Measurements from ENCODE around the gene B4GALT6.

B4GALT6 gene

DNA sequence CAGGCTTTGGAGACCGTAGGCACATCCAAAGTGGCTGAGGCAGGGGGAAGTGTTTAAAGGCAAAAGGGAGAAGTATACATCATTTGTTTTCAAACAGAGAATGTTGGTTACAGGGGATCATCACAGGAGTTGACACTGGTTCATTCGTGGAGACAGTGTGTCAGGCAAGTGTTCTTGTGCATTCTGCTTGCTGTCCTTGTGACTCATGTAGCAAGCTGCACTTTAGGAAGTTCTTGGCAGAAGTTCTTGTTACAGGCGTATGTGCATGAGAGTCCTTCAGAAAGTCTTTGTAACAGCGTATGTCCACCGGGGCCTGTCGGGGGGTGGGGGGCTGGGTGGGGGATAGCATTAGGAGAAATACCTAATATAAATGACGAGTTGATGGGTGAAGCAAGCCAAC lies 36.5 kb upstream of the B4GALT6 start:
- H3K4me3 ChIP-seq (replicated peaks; ENCODE audit: low read depth, low read length), result no peak overlapping the region
- TF ChIP-seq, protein P1, sequence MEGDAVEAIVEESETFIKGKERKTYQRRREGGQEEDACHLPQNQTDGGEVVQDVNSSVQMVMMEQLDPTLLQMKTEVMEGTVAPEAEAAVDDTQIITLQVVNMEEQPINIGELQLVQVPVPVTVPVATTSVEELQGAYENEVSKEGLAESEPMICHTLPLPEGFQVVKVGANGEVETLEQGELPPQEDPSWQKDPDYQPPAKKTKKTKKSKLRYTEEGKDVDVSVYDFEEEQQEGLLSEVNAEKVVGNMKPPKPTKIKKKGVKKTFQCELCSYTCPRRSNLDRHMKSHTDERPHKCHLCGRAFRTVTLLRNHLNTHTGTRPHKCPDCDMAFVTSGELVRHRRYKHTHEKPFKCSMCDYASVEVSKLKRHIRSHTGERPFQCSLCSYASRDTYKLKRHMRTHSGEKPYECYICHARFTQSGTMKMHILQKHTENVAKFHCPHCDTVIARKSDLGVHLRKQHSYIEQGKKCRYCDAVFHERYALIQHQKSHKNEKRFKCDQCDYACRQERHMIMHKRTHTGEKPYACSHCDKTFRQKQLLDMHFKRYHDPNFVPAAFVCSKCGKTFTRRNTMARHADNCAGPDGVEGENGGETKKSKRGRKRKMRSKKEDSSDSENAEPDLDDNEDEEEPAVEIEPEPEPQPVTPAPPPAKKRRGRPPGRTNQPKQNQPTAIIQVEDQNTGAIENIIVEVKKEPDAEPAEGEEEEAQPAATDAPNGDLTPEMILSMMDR (IDR thresholded peaks at IDR 0.05; ENCODE audit: low read length, missing control alignments), result no peak
- DNase-seq (ENCODE audit: low read depth), result peak; percentile 35

DNA sequence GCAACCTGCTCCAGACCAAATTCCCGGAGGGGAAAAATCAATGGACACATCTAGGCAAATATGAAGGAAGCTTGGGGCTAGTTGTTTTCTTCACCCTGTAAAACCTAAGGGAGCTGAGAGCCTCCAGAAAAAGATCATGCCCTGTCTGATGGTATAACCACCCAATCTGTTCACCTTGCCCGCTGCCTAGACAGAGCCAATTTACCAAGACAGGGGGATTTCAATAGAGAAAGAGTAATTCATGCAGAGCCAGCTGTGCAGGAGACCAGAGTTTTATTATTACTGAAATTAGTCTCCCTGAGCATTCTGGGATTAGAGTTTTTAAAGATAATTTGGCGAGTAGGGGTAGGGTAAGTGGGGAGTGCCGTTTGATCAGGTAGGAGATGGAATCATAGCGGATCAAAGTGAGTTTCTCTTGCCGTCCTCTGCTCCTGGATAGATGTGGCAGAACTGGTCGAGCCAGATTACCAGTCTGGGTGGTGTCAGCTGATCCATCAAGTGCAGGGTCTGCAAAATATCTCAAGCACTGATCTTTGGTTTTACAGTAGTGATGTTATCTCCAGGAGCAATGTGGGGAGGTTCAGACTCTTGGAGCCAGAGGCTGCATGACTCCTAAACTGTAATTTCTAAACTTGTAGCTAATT lies 35.1 kb upstream of the B4GALT6 start:
- no peak for DNase-seq (ENCODE audit: low read depth)
- no peak overlapping the region for H3K4me3 ChIP-seq (replicated peaks; ENCODE audit: low read depth, low read length)

DNA sequence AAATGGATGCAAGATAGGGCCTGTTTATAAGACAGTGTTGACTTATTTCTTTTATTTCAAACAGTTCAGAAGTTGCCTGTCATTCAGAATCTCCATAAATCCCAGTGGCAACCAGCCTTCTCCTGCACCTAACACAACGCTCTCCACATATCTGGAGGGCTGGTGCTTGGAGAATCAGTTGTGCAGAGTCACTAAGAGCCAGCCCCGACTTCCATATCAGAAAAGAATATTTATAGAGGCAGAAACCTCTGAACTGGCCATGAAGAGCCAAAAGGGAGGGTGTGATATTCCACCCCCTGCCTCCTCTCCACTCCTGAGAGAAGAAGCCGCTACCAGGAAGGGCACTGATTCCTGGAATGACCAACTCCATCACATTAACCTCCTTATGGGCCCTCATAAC lies 34.0 kb upstream of the B4GALT6 start:
- TF ChIP-seq, protein P1 (IDR thresholded peaks at IDR 0.05; ENCODE audit: low read length, missing control alignments), result no peak
- no peak for DNase-seq (ENCODE audit: low read depth)
- H3K4me3 ChIP-seq (replicated peaks; ENCODE audit: low read depth, low read length), result no peak overlapping the region

More for the DNA sequence above, 35.1 kb upstream of the B4GALT6 start:
- TF ChIP-seq, protein P1 (IDR thresholded peaks at IDR 0.05; ENCODE audit: low read length, missing control alignments), result no peak

DNA sequence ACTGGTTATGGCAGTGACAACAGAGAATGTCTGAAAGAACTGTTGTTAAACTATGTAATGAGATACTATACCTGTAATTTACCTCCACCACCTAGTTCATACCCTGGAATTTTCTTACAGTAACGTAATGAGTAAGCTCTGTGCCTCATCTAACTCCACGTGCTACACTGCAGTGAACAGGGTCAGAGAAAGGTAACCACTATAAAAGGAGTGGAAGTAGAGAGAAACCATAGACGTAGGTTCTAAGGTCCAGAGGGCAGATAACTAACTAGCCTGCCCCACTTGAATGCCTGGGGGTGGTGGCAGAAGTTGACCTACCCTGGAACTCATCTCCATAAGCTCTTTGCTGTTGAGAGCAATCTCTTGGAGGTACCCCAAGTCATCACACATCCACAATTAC lies 32.0 kb upstream of the B4GALT6 start:
- DNase-seq (ENCODE audit: low read depth), result no peak
- TF ChIP-seq, protein P1 (IDR thresholded peaks at IDR 0.05; ENCODE audit: low read length, missing control alignments), result no peak
- H3K4me3 ChIP-seq (replicated peaks; ENCODE audit: low read depth, low read length), result no peak overlapping the region

DNA sequence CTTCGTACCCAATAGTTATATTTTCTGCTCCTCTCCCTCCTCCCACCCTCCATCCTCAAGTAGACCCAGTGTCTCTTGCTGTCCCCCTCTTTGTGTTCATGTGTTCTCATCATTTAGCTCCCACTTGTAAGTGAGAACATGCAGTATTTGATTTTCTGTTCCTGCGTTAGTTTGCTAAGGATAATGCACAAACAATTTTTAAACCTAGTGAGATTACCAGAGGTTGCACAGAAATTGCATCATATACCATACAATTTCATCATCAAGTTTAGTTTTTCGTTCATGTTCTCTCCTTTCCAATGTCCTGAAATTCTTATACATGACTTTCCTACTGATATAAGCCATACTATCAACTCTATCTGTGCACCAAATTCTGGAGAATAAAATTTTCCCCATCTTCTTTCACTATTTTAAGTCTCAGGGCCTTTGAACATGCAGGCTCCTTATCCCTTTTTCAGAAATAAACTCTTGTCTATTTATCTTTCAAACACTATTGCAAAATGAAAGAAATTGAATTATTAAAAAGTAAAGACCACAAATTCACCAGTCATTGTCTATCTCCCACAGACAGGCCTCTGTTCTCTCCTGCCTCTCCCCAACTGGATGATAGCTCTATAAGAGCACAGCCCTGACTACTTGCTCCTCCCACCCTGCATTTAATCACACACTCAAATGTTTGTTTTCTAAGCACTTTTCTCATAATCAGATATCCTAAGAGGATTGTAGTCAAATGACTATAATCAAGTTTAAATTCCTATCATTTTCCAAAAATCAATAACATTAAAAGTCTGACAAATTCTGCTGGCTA lies 27.2 kb upstream of the B4GALT6 start:
- no peak for DNase-seq (ENCODE audit: low read depth)
- H3K4me3 ChIP-seq (replicated peaks; ENCODE audit: low read depth, low read length), result no peak overlapping the region
- TF ChIP-seq, protein P1 (IDR thresholded peaks at IDR 0.05; ENCODE audit: low read length, missing control alignments), result no peak

DNA sequence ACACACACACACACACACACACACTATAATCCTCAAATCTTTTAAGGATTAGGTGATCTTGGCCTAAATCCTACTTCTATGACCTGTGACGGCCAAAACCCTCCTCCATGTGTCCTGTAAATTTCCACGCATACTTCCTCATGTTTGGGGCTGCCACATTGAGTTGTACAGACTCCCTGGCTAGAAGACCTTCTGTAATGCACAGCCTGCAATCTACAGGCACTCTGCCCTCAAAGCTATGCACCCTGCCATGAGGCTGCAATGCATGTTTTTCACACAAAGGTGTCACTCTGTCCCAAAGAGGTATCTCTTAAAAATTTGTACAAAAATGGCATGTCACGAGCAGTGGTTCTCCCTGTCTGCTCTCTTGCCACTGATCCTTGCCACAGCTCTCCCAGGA lies 26.4 kb upstream of the B4GALT6 start:
- no peak overlapping the region for H3K4me3 ChIP-seq (replicated peaks; ENCODE audit: low read depth, low read length)
- DNase-seq (ENCODE audit: low read depth), result no peak
- TF ChIP-seq, protein P1 (IDR thresholded peaks at IDR 0.05; ENCODE audit: low read length, missing control alignments), result no peak
